NCI-H345 treated with DMSO at 0.1 percent for 48 hours (cell line): ENCODE measurements around the gene NTNG1.
A peak's percentile ranks its signal among the peaks of the same experiment; 100 is the strongest.

Experiments used
- DNase-seq: peaks from one replicate; lab custom pipeline; 2025; ENCODE audit not compliant: unreplicated experiment; lab: John Stamatoyannopoulos, UW

NTNG1 gene

GRCh38 chr1:107326824-107327445 lies 186.1 kb downstream of the NTNG1 start:
- no peak for DNase-seq

- no peak for DNase-seq
Observed at GRCh38 chr1:107327446-107327845, 186.6 kb downstream of the NTNG1 start.

GRCh38 chr1:107328087-107328486 lies 187.2 kb downstream of the NTNG1 start:
- DNase-seq = no peak

- DNase-seq = peak; percentile 81
Observed at GRCh38 chr1:107339775-107340174, 198.9 kb downstream of the NTNG1 start.

GRCh38 chr1:107342316-107342715 lies 201.5 kb downstream of the NTNG1 start:
- DNase-seq = no peak

- DNase-seq = no peak
Observed at GRCh38 chr1:107342768-107343167, 201.9 kb downstream of the NTNG1 start.

- no peak for DNase-seq
Observed at GRCh38 chr1:107343601-107344000, 202.8 kb downstream of the NTNG1 start.

GRCh38 chr1:107344268-107344760 lies 203.5 kb downstream of the NTNG1 start:
- no peak for DNase-seq

GRCh38 chr1:107344836-107345235 lies 204.0 kb downstream of the NTNG1 start:
- no peak for DNase-seq

- no peak for DNase-seq
Observed at GRCh38 chr1:107352850-107353249, 212.0 kb downstream of the NTNG1 start.

- DNase-seq = no peak
Observed at GRCh38 chr1:107357376-107357775, 216.5 kb downstream of the NTNG1 start.

GRCh38 chr1:107358619-107359327 lies 217.9 kb downstream of the NTNG1 start:
- DNase-seq = no peak

- no peak for DNase-seq
Observed at GRCh38 chr1:107359472-107360241, 218.8 kb downstream of the NTNG1 start.

GRCh38 chr1:107362468-107363140 lies 221.8 kb downstream of the NTNG1 start:
- DNase-seq = no peak

- no peak for DNase-seq
Observed at GRCh38 chr1:107363154-107363553, 222.3 kb downstream of the NTNG1 start.

- no peak for DNase-seq
Observed at GRCh38 chr1:107365527-107366240, 224.8 kb downstream of the NTNG1 start.

GRCh38 chr1:107378426-107378825 lies 237.6 kb downstream of the NTNG1 start:
- no peak for DNase-seq

GRCh38 chr1:107378866-107379265 lies 238.0 kb downstream of the NTNG1 start:
- no peak for DNase-seq

GRCh38 chr1:107379826-107380225 lies 239.0 kb downstream of the NTNG1 start:
- DNase-seq = no peak
